ENCODE results near the gene GIT2. TPM values are rescaled to one million over a fixed set of nuclear protein-coding genes. Genes with fewer than 3 reads are reported as not detected.

The GIT2 gene
- total and polyA plus RNA-seq, 10 of the 15 experiments (the other 5 are each of a cell fraction or from before 2014, with no cell fraction given): 9.1 to 49.9 (median 43.9) TPM

- TF ChIP-seq REST (IDR thresholded peaks at IDR 0.05; ENCODE audit: low read depth, low read length) (peak; percentile 44; the same call in 1 of the 2 replicates), TCF3 (IDR thresholded peaks at IDR 0.05; ENCODE audit: borderline replicate concordance, insufficient read depth, low read depth, low read length) (0 out of 2 replicates have a peak, but pooled peaks have one; percentile 27), ATF7 (IDR thresholded peaks at IDR 0.05; ENCODE audit: low read depth) (peak; percentile 100), KLF5 (IDR thresholded peaks at IDR 0.05; ENCODE audit: partially characterized antibody) (peak; percentile 100), CBFB (IDR thresholded peaks at IDR 0.05; ENCODE audit: low read depth) (peak; percentile 74; the same call in 1 of the 2 replicates), TCF12 (IDR thresholded peaks at IDR 0.05; ENCODE audit: low read depth, low read length) (peak; percentile 52; the same call in 1 of the 2 replicates), CBX3 (IDR thresholded peaks at IDR 0.05; ENCODE audit: borderline replicate concordance, low read depth) (no peak), KDM1A (IDR thresholded peaks at IDR 0.05; ENCODE audit: borderline replicate concordance) (no peak), ZSCAN29 (IDR thresholded peaks at IDR 0.05) (no peak), BCLAF1 (IDR thresholded peaks at IDR 0.05) (peak; percentile 100), MLLT1 (IDR thresholded peaks at IDR 0.05) (peak; percentile 98), ZNF384 (IDR thresholded peaks at IDR 0.05; ENCODE audit: borderline replicate concordance, low read depth, low read length) (no peak), HDAC2 (IDR thresholded peaks at IDR 0.05) (0 out of 2 replicates have a peak, but pooled peaks have one; percentile 10), IRF3 (IDR thresholded peaks at IDR 0.05) (peak; percentile 77), BRCA1 (IDR thresholded peaks at IDR 0.05; ENCODE audit: low read depth, low read length) (peak; percentile 51; the same call in 1 of the 2 replicates), STAT1 (conservative IDR thresholded peaks at IDR 0.05) (peak; percentile 100; the same call in 1 of the 2 replicates)
Measured at GRCh38 chr12:109998904-109999648, 2.9 kb upstream of the GIT2 start, which contains the start of gene ANKRD13A (continued).
